GM12872 (cell line): ENCODE results near the gene PDF.

ENCODE experiments used
- CTCF ChIP-seq: IDR thresholded peaks from 3 replicates; pipeline ENCODE4 v1.5.1; 2011; ENCODE audit warnings: low read depth, mild to moderate bottlenecking, low read length, moderate library complexity; ENCODE audit not compliant: insufficient read depth

The PDF gene

DNA sequence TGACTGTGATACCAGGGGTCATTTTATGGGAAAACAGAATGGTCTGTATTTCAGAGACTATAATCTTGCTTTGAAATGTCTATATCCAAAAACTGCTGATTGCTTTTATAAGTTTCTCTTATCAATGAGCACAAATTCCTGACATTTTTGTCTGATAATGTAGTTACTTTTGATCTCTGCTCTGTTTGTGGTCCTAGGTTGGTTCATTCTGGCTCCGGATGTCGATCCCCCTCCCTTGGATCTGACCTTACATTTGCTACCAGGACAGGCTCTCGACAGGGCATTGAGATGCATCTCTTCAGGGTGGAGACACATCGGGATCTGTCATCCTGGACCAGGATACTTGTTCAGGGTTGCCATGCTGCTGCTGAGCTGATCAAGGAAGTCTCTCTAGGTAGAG, 46.5 kb downstream of the PDF start:
- no peak for TF ChIP-seq CTCF

GRCh38 chr16:69277413-69277812, 53.0 kb downstream of the PDF start:
- no peak for TF ChIP-seq CTCF
